Measurements from ENCODE around the gene CCL3. TPM values are rescaled to one million over a fixed set of nuclear protein-coding genes. Genes with fewer than 3 reads are reported as not detected.
A peak's percentile ranks its signal among the peaks of the same experiment; 100 is the strongest.
"Not testable (repeated sequence)": the region's sequence is repeated elsewhere in the genome, so short reads cannot be mapped to it uniquely, and the experiment has no call there.

CCL3 gene
- total and polyA plus RNA-seq, 5 donors = 0.38 to 2.3 (median 1.0) TPM

- intact Hi-C loops (cut with DNase I); ATAC-seq; H3K9me3 ChIP-seq (ENCODE audit: control insufficient read depth, low read length); H3K4me1 ChIP-seq (ENCODE audit: control insufficient read depth, insufficient read depth, low read length); DNase-seq; H3K27me3 ChIP-seq (ENCODE audit: control insufficient read depth, insufficient read depth); H3K27ac ChIP-seq (ENCODE audit: low read length); H3K4me3 ChIP-seq (ENCODE audit: low read length): not testable (repeated sequence)
- 85% methylated on average over 2 of the region's 2 CpGs for WGBS
Observed at GRCh38 chr17:36083691-36084090, 6.3 kb downstream of the CCL3 start.

DNA sequence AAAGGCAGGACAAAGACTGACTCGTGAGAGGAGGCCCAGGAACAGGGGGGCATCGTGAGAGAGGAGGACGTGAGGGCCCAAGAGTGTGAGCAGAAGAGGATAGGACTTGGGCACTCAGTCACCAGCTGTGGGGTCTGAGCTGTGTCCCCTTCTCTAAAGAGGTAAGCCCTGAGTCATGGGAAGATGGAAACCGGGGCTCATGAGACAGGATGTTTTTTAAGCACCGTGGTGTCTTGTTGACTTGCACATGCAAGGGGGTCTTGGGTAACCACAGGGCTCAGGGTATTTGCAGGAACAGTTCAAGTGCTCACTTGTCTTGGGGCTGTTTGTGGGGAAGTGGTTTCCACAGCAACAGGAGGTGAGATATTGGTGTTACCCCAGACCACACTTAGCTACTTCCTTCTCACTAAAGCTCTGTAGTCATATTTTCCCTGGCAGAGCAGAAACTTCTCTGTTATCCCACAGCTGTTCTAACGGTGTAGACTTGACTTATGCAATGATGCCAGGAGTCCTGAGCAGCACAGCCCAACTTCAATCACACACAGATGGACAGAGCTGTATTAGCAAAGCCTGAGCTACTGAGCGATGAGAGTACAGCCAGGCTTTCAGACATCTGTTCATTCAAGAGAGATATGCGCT lies 7.3 kb downstream of the CCL3 start:
- H3K27ac ChIP-seq (ENCODE audit: low read length); H3K27me3 ChIP-seq (ENCODE audit: control insufficient read depth, insufficient read depth); H3K4me3 ChIP-seq (ENCODE audit: low read length); H3K9me3 ChIP-seq (ENCODE audit: control insufficient read depth, low read length); DNase-seq; H3K4me1 ChIP-seq (ENCODE audit: control insufficient read depth, insufficient read depth, low read length); intact Hi-C loops (cut with DNase I): not testable (repeated sequence)
- WGBS = 62% methylated on average over 8 of the region's 8 CpGs
- peak; percentile 62 to 72 for ATAC-seq

GRCh38 chr17:36081681-36082471 lies 8.1 kb downstream of the CCL3 start:
- H3K27me3 ChIP-seq (ENCODE audit: control insufficient read depth, insufficient read depth); H3K9me3 ChIP-seq (ENCODE audit: control insufficient read depth, low read length); intact Hi-C loops (cut with DNase I); H3K4me3 ChIP-seq (ENCODE audit: low read length); H3K4me1 ChIP-seq (ENCODE audit: control insufficient read depth, insufficient read depth, low read length); ATAC-seq; DNase-seq; H3K27ac ChIP-seq (ENCODE audit: low read length): not testable (repeated sequence)
- 88% methylated on average over 5 of the region's 5 CpGs for WGBS

DNA sequence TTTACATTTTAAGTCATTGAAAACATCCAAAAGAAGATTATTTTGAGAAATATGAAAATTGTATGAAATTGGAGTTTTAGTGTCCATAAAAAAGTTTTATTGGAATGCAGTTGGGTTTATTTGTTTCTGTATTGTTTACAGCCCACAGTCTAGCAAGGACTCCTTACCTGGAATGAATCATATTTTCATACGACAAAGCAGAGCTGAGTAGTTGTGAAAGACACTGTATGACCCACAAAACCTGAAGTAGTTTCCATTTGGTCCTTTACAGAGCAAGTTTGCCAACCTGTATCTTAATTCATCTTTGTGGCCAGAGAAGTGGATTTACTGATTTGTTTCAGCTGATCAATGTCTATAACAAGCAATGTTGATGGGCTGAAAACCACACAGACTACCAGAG lies 15.6 kb downstream of the CCL3 start:
- DNase-seq = no peak
- Histone ChIP-seq H3K4me3 (ENCODE audit: low read length) (no peak overlapping the region), H3K27ac (ENCODE audit: low read length) (no peak overlapping the region), H3K9me3 (ENCODE audit: control insufficient read depth, low read length) (no peaks in the 10 kb centered on the region), H3K4me1 (ENCODE audit: control insufficient read depth, insufficient read depth, low read length) (no peaks in the 10 kb centered on the region), H3K27me3 (ENCODE audit: control insufficient read depth, insufficient read depth) (no peaks in the 10 kb centered on the region)
- no peak for ATAC-seq
- intact Hi-C loops (cut with DNase I) = no loop called here
- WGBS = 91% methylated on average over 1 of the region's 1 CpG

DNA sequence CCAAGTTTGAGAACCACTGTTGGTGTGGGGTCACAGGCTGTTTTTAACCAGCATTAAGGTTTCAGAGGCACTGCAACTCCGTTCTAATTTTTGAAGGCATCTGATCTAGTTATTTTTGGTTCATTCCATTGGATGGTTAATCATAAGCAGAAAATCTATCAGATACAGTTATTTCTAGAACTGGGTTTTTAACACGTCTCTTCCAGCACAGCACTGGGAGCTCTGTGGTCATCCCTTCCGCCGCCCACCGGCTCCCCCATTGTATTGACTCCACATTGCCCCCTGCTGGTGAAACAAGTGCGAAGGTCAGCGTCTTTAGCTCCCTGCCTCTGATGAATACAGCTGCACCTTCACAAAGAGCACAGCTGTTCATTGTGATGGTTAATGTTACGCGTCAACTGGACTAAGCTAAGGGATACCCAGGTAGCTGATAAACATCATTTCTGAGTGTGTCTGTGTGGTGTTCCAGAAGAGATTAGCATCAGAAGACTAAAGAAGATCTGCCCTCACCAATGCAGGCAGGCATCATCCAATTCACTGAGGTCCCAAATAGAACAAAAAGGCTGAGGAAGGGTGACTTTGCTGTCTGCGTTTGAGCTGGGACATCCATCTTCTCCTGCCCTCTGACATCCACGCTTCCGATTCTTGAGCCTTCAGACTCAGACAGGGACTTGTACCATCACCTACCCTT lies 17.4 kb downstream of the CCL3 start:
- ATAC-seq = peak in 1 of 2 donors; percentile 78
- WGBS = 40% methylated on average over 12 of the region's 12 CpGs
- Histone ChIP-seq H3K4me1 (ENCODE audit: control insufficient read depth, insufficient read depth, low read length) (no peaks in the 10 kb centered on the region), H3K27ac (ENCODE audit: low read length) (no peak overlapping the region), H3K9me3 (ENCODE audit: control insufficient read depth, low read length) (no peaks in the 10 kb centered on the region), H3K4me3 (ENCODE audit: low read length) (no peak overlapping the region), H3K27me3 (ENCODE audit: control insufficient read depth, insufficient read depth) (no peaks in the 10 kb centered on the region)
- peak; percentile 43 to 71 (median 62) for DNase-seq
- intact Hi-C loops (cut with DNase I) = no loop called here

GRCh38 chr17:36071751-36072150 lies 18.2 kb downstream of the CCL3 start:
- intact Hi-C loops (cut with DNase I) = no loop called here
- 70% methylated on average over 2 of the region's 2 CpGs for WGBS
- no peak for DNase-seq
- ATAC-seq = no peak
- H3K9me3 ChIP-seq (ENCODE audit: control insufficient read depth, low read length) = no peaks in the 10 kb centered on the region
- no peaks in the 10 kb centered on the region for H3K4me1 ChIP-seq (ENCODE audit: control insufficient read depth, insufficient read depth, low read length)
- H3K27ac ChIP-seq (ENCODE audit: low read length) = no peak overlapping the region
- H3K27me3 ChIP-seq (ENCODE audit: control insufficient read depth, insufficient read depth) = no peaks in the 10 kb centered on the region
- H3K4me3 ChIP-seq (ENCODE audit: low read length) = no peak overlapping the region

DNA sequence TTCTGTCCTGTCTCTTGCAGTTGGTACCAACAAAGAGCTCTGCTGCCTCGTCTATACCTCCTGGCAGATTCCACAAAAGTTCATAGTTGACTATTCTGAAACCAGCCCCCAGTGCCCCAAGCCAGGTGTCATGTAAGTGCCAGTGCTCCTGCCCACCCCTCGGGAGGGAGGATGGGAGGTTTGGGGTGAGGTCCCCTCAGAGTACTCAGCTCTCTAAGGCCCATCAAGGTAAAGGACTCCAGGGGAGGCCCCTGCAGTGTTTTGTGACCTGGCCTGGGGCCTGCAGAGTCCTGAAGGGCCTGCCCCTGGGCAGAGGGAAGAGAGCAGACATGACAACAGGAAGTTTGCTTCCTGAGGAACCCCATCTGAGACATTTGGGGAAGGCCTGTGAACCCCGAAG lies 19.5 kb downstream of the CCL3 start:
- H3K27ac ChIP-seq (ENCODE audit: low read length) = no peak overlapping the region
- no peaks in the 10 kb centered on the region for H3K9me3 ChIP-seq (ENCODE audit: control insufficient read depth, low read length)
- no peaks in the 10 kb centered on the region for H3K4me1 ChIP-seq (ENCODE audit: control insufficient read depth, insufficient read depth, low read length)
- no peak for ATAC-seq
- no peak for DNase-seq
- WGBS = 70% methylated on average over 3 of the region's 3 CpGs
- intact Hi-C loops (cut with DNase I) = no loop called here
- H3K27me3 ChIP-seq (ENCODE audit: control insufficient read depth, insufficient read depth) = no peaks in the 10 kb centered on the region
- H3K4me3 ChIP-seq (ENCODE audit: low read length) = no peak overlapping the region

GRCh38 chr17:36069136-36069535 lies 20.8 kb downstream of the CCL3 start:
- Histone ChIP-seq H3K27me3 (ENCODE audit: control insufficient read depth, insufficient read depth) (no peaks in the 10 kb centered on the region), H3K4me3 (ENCODE audit: low read length) (no peak overlapping the region), H3K4me1 (ENCODE audit: control insufficient read depth, insufficient read depth, low read length) (no peaks in the 10 kb centered on the region), H3K9me3 (ENCODE audit: control insufficient read depth, low read length) (no peaks in the 10 kb centered on the region), H3K27ac (ENCODE audit: low read length) (no peak overlapping the region)
- no peak for ATAC-seq
- DNase-seq = no peak
- intact Hi-C loops (cut with DNase I) = no loop called here

GRCh38 chr17:36068524-36068923 lies 21.4 kb downstream of the CCL3 start:
- intact Hi-C loops (cut with DNase I) = no loop called here
- WGBS = 76% methylated on average over 3 of the region's 3 CpGs
- no peak overlapping the region for H3K27ac ChIP-seq (ENCODE audit: low read length)

DNA sequence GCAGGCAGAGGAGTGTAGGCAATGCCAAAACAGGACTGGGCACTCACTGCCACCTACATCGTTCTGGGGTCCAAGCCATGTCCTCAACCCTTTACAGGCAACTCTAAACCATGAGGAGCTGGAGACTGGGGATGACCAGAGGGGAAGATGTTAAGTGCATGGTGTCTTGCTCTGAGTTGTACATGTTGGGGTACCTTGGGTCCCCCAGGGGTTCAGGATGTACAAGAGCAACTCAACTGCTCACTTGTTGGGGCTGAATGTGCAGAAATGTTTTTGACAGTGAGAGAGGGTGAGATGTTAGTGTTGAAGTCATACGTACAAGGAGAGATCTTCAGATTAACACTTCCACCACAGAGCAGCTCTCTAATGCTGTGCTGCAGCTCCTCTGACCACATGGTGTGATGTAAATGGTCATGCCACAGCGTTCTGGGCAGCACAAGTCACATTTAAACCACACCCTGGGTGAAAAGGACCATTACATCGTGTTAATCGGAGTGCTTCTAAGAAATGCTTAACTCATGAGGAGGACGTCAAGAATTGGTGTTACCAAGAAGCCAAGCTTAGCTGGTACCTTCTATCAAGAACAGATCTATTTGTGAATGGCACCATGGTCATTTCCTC lies 23.5 kb downstream of the CCL3 start:
- Histone ChIP-seq H3K27me3 (ENCODE audit: control insufficient read depth, insufficient read depth) (no peaks in the 10 kb centered on the region), H3K27ac (ENCODE audit: low read length) (no peak overlapping the region), H3K4me1 (ENCODE audit: control insufficient read depth, insufficient read depth, low read length) (no peaks in the 10 kb centered on the region), H3K4me3 (ENCODE audit: low read length) (no peak overlapping the region), H3K9me3 (ENCODE audit: control insufficient read depth, low read length) (no peaks in the 10 kb centered on the region)
- WGBS = 83% methylated on average over 6 of the region's 6 CpGs
- DNase-seq = no peak
- ATAC-seq = no peak
- intact Hi-C loops (cut with DNase I) = no loop called here

More at GRCh38 chr17:36068524-36068923, 21.4 kb downstream of the CCL3 start:
- Histone ChIP-seq H3K4me3 (ENCODE audit: low read length) (no peak overlapping the region), H3K27me3 (ENCODE audit: control insufficient read depth, insufficient read depth) (no peaks in the 10 kb centered on the region), H3K4me1 (ENCODE audit: control insufficient read depth, insufficient read depth, low read length) (no peaks in the 10 kb centered on the region), H3K9me3 (ENCODE audit: control insufficient read depth, low read length) (no peaks in the 10 kb centered on the region)
- DNase-seq (no peak), ATAC-seq (no peak)
